Left colon (tissue), 2 donors: Measurements from ENCODE around the gene NPC2. TPM values are rescaled to one million over a fixed set of nuclear protein-coding genes. Genes with fewer than 3 reads are reported as not detected.
"Not testable (repeated sequence)": the region's sequence is repeated elsewhere in the genome, so short reads cannot be mapped to it uniquely, and the experiment has no call there.

Experiments
- ATAC-seq: fragments of 200-7000 bp; cut with Tn5 transposase; one replicate; pipeline ENCODE4 v1.9.1; 2020; ENCODE audit warnings: mild to moderate bottlenecking, moderate library complexity
- DNase-seq, 2 donors: peaks; one replicate each; pipeline ENCODE4 v3.0.0-alpha.2; 2020
- intact Hi-C, 2 donors: fragments of 100-400 bp; cut with DNase I in 1 of 2; cut with micrococcal nuclease in 1 of 2; formaldehyde crosslinking; loops; one replicate each; pipeline versions ENCODE4 v1.11.2 to v1.14.0; 2022; cut with DNase I, micrococcal nuclease
- long read RNA-seq: library from polyadenylated mRNA; unstranded; transcript quantifications from one replicate; pipeline ENCODE4 v2.0.0, GENCODE V29; 2021
- total RNA-seq, 2 donors: library from RNA; stranded (reverse); fragmentation: NEBNext Ultra II Directional; extraction: Animal tissue kit (Norgen Biotek cat#: 25700); gene quantifications; one replicate each; pipeline ENCODE4 v1.2.1, GENCODE V29; 2021
- donor health status: DM: no; HTN: no; CAD: no.
- donor health status: DM: yes; HTN: yes; CAD: no.

Gene NPC2
- 100 to 1,000 TPM; 144 to 235 TPM for total RNA-seq
- long read RNA-seq, transcript NPC2-207 (5 exons, 1,035 nt), result major isoform, 75 of 76 reads
- long read RNA-seq, partial matches to known transcripts, result 1 of 76 reads
- long read RNA-seq, other reads (novel, unspliced or antisense), result 0 of 76 reads

GRCh38 chr14:74492776-74493342 is at the start of gene NPC2:
Gene NPC2, minus strand, starts transcription at chr14:74493305. Its CDS starts 31 bp downstream, at chr14:74493274.
- DNase-seq (no peak), ATAC-seq (peak; percentile 40)
- intact Hi-C loops, result loop anchor here in 1 of 2 donors (10.0 kb wide), 1 partner anchor 122 kb away; the partner anchor contains the start of gene LTBP2

GRCh38 chr14:74542056-74542685 is 49.1 kb upstream of the NPC2 start:
- no peak for DNase-seq
- intact Hi-C loops, result no loop called here
- ATAC-seq, result no peak

GRCh38 chr14:74541225-74541624 is 48.1 kb upstream of the NPC2 start:
- intact Hi-C loops, result no loop called here
- ATAC-seq (no peak), DNase-seq (no peak)

GRCh38 chr14:74539503-74539902 is 46.4 kb upstream of the NPC2 start:
- ATAC-seq (no peak), DNase-seq (no peak)
- intact Hi-C loops, result no loop called here

GRCh38 chr14:74538411-74539391 is 45.6 kb upstream of the NPC2 start:
- ATAC-seq (no peak), DNase-seq (no peak)
- intact Hi-C loops, result no loop called here

- DNase-seq, ATAC-seq, intact Hi-C loops: not testable (repeated sequence)
These were observed 43.2 kb upstream of the NPC2 start for GRCh38 chr14:74536336-74536735.

GRCh38 chr14:74535756-74536325 is 42.7 kb upstream of the NPC2 start:
- ATAC-seq (no peak), DNase-seq (no peak)
- intact Hi-C loops, result no loop called here

GRCh38 chr14:74533576-74533975 is 40.5 kb upstream of the NPC2 start:
- intact Hi-C loops, result no loop called here
- no peak for ATAC-seq
- no peak for DNase-seq

- DNase-seq, result no peak
- intact Hi-C loops, result no loop called here
- no peak for ATAC-seq
These were observed 39.1 kb upstream of the NPC2 start for GRCh38 chr14:74532246-74532645.

GRCh38 chr14:74531467-74531866 is 38.4 kb upstream of the NPC2 start:
- DNase-seq (peak in 1 of 2 donors; percentile 45), ATAC-seq (peak; percentile 76)
- intact Hi-C loops, result no loop called here

GRCh38 chr14:74531006-74531405 is 37.9 kb upstream of the NPC2 start:
- intact Hi-C loops, result no loop called here
- no peak for ATAC-seq
- no peak for DNase-seq

GRCh38 chr14:74528886-74529285 is 35.8 kb upstream of the NPC2 start:
- no peak for ATAC-seq
- no peak for DNase-seq
- intact Hi-C loops, result no loop called here

- intact Hi-C loops, result no loop called here
- ATAC-seq (no peak), DNase-seq (no peak)
These were observed 35.3 kb upstream of the NPC2 start for GRCh38 chr14:74528406-74528805.

GRCh38 chr14:74527736-74528280 is 34.7 kb upstream of the NPC2 start:
- no peak for ATAC-seq
- intact Hi-C loops, result no loop called here
- DNase-seq, result no peak

GRCh38 chr14:74526854-74527585 is 33.9 kb upstream of the NPC2 start:
- intact Hi-C loops, result no loop called here
- DNase-seq, result no peak
- no peak for ATAC-seq

GRCh38 chr14:74525361-74525851 is 32.3 kb upstream of the NPC2 start:
- ATAC-seq (no peak), DNase-seq (no peak)
- intact Hi-C loops, result no loop called here

GRCh38 chr14:74524812-74525135 is 31.7 kb upstream of the NPC2 start:
- ATAC-seq (no peak), DNase-seq (no peak)
- intact Hi-C loops, result no loop called here
